Measurements from ENCODE around the gene P4HTM.
"Not testable (repeated sequence)": the region's sequence is repeated elsewhere in the genome, so short reads cannot be mapped to it uniquely, and the experiment has no call there.

The P4HTM gene

GRCh38 chr3:48984663-48985062, 5.4 kb upstream of the P4HTM start:
- DNase-seq: no peak

GRCh38 chr3:48985831-48986376, 4.1 kb upstream of the P4HTM start:
- no peak for DNase-seq

- no peak for DNase-seq
Measured at GRCh38 chr3:48989126-48989795, 780 bp upstream of the P4HTM start.

GRCh38 chr3:48990636-48991469, 812 bp downstream of the P4HTM start:
- peak; percentile 59 for DNase-seq

GRCh38 chr3:48991851-48992545, 2.0 kb downstream of the P4HTM start:
- no peak for DNase-seq

- no peak for DNase-seq
Measured at GRCh38 chr3:48993834-48994233, 3.8 kb downstream of the P4HTM start.

GRCh38 chr3:48996640-48997039, 6.6 kb downstream of the P4HTM start:
- DNase-seq: no peak

GRCh38 chr3:48997102-48997635, 7.1 kb downstream of the P4HTM start:
- no peak for DNase-seq

- no peak for DNase-seq
Measured at GRCh38 chr3:48997714-48998637, 7.9 kb downstream of the P4HTM start.

GRCh38 chr3:48999085-48999858, 9.2 kb downstream of the P4HTM start:
- no peak for DNase-seq

- DNase-seq: no peak
Measured at GRCh38 chr3:49001155-49001554, 11.1 kb downstream of the P4HTM start.

- DNase-seq: no peak
Measured at GRCh38 chr3:49004352-49005302, 14.6 kb downstream of the P4HTM start.

- DNase-seq: no peak
Measured at GRCh38 chr3:49005303-49005680, 15.3 kb downstream of the P4HTM start.

GRCh38 chr3:49005998-49006397, 16.0 kb downstream of the P4HTM start:
- no peak for DNase-seq

- peak; percentile 40 for DNase-seq
Measured at GRCh38 chr3:49006408-49007067, 16.5 kb downstream of the P4HTM start.

GRCh38 chr3:49007068-49007770, 17.2 kb downstream of the P4HTM start, which contains the start of gene WDR6:
Gene WDR6, plus strand, starts transcription at chr3:49007391. Its CDS starts 41 bp downstream, at chr3:49007432.
- peak; percentile 96 for DNase-seq

GRCh38 chr3:49007771-49008528, 17.9 kb downstream of the P4HTM start:
- peak; percentile 90 for DNase-seq

GRCh38 chr3:49008627-49009026, 18.6 kb downstream of the P4HTM start:
- not testable (repeated sequence) for DNase-seq

Measured in OCI-M1 (cell line).